ENCODE results near the gene SPATA2L. TPM values are rescaled to one million over a fixed set of nuclear protein-coding genes. Genes with fewer than 3 reads are reported as not detected.
A peak's percentile ranks its signal among the peaks of the same experiment; 100 is the strongest.

The SPATA2L gene
- total RNA-seq, 1 experiment from 2014 or later = 12.7 TPM

- Histone ChIP-seq H3K4me1 (ENCODE audit: control insufficient read depth, insufficient read depth, low read length) (no peaks in the 10 kb centered on the region), H3K36me3 (ENCODE audit: control insufficient read depth, insufficient read depth, low read length) (peaks cover 18% of the 10 kb centered on the region), H3K4me3 (ENCODE audit: low read depth in 2 of 2, low read length in 2 of 2) (peak overlapping the region; percentile 92 to 96), H3K27me3 (ENCODE audit: control insufficient read depth, insufficient read depth, low read length) (no peaks in the 10 kb centered on the region), H3K27ac (ENCODE audit: low read length) (peak overlapping the region; percentile 93), H3K9me3 (ENCODE audit: control insufficient read depth, insufficient read depth, low read depth, low read length) (no peaks in the 10 kb centered on the region)
- ChIA-PET CTCF (no interaction called here), POLR2A (no interaction called here)
- DNase-seq (ENCODE audit: low read depth, low spot score) (no peak), ATAC-seq (peak; percentile 42; the same call in 1 of the 2 replicates)
- no TSS peak for BruUV-seq (replicated peaks)
- intact Hi-C loops (cut with micrococcal nuclease; ENCODE audit: unreplicated experiment) (no loop called here), in situ Hi-C loops (cut with HindIII; ENCODE audit: low pct_unique_long_range_greater_than_20kb, low sequenced_read_pairs) (no loop called here)
- TF ChIP-seq CTCF (IDR thresholded peaks at IDR 0.05) (no peak), SIN3A (IDR thresholded peaks at IDR 0.05; ENCODE audit: borderline replicate concordance, insufficient read depth, low read depth, low read length) (no peak), REST (IDR thresholded peaks at IDR 0.05; ENCODE audit: insufficient read depth in 1 of 2, low read depth in 2 of 2, low read length in 1 of 2) (no peak), TCF7L2 (IDR thresholded peaks at IDR 0.05; ENCODE audit: low read depth, low read length) (no peak), POLR2AphosphoS5 (IDR thresholded peaks at IDR 0.05; ENCODE audit: low read depth, low read length) (no peak)
These were observed 43.2 kb downstream of the SPATA2L start for GRCh38 chr16:89658221-89658879.

GRCh38 chr16:89657442-89658220, 43.9 kb downstream of the SPATA2L start, which contains the start of the genes CHMP1A and SPATA33:
CHMP1A (minus strand) TSS chr16:89657708; CDS start chr16:89657588, 120 bp downstream.
SPATA33 (plus strand) TSS chr16:89657836; CDS start chr16:89657912, 76 bp downstream.
- ATAC-seq (peak; percentile 96), DNase-seq (ENCODE audit: low read depth, low spot score) (peak; percentile 28)
- TF ChIP-seq SIN3A (IDR thresholded peaks at IDR 0.05; ENCODE audit: borderline replicate concordance, insufficient read depth, low read depth, low read length) (peak; percentile 90; the same call in 1 of the 2 replicates), POLR2AphosphoS5 (IDR thresholded peaks at IDR 0.05; ENCODE audit: low read depth, low read length) (no peak)
- POLR2A ChIA-PET = interaction anchor here (0.6 to 0.9 kb wide), 2 partner anchors 9 to 57 kb away, joined by 9 to 11 read pairs; no protein-coding TSS in a partner anchor
- BruUV-seq (replicated peaks) = no TSS peak
- H3K27me3 ChIP-seq (ENCODE audit: control insufficient read depth, insufficient read depth, low read length) = no peaks in the 10 kb centered on the region
- in situ Hi-C loops (cut with HindIII; ENCODE audit: low pct_unique_long_range_greater_than_20kb, low sequenced_read_pairs) = no loop called here
- peak within 1 kb of the TSS; percentile 93 for H3K27ac ChIP-seq (ENCODE audit: low read length)
- peak within 1 kb of the TSS; percentile 92 to 96 for H3K4me3 ChIP-seq (ENCODE audit: low read depth in 2 of 2, low read length in 2 of 2)
- no peaks in the 10 kb centered on the region for H3K9me3 ChIP-seq (ENCODE audit: control insufficient read depth, insufficient read depth, low read depth, low read length)
- peaks cover 18% of the 10 kb centered on the region for H3K36me3 ChIP-seq (ENCODE audit: control insufficient read depth, insufficient read depth, low read length)
- CTCF ChIA-PET = interaction anchor here (0.6 kb wide), 2 partner anchors 72 to 99 kb away, joined by 10 to 12 read pairs; no protein-coding TSS in a partner anchor
- intact Hi-C loops (cut with micrococcal nuclease; ENCODE audit: unreplicated experiment) = no loop called here
- no peaks in the 10 kb centered on the region for H3K4me1 ChIP-seq (ENCODE audit: control insufficient read depth, insufficient read depth, low read length)

All from Panc1 (cell line).